ENCODE data around the gene FAM3D.
"Not testable (repeated sequence)": the region's sequence is repeated elsewhere in the genome, so short reads cannot be mapped to it uniquely, and the experiment has no call there.

FAM3D gene, protein sequence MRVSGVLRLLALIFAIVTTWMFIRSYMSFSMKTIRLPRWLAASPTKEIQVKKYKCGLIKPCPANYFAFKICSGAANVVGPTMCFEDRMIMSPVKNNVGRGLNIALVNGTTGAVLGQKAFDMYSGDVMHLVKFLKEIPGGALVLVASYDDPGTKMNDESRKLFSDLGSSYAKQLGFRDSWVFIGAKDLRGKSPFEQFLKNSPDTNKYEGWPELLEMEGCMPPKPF

DNA sequence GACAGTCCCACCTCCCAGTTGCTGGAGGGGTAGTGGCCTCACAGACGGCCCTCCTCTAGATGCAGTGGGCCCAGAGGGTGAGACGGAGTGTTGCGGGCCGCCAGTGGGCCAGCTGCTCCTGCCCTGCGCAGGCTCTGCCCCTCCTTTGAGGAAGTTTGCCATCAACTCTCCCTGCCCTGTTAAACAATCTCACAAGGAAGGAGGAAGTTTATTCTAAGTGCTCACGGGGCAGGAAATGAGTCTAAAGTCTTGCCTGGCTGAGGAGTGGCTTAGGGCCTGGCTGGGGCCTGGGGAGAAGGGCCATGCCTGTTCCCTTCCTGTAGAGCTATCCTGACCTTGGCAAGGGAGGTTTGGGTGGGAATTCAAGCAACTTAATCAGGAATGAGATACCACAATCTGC is at the start of gene FAM3D:
FAM3D (minus strand) TSS at position 92 of the 400 bp plus-strand sequence. CDS start 11,211 bp downstream, outside the sequence.
- DNase-seq (ENCODE audit: insufficient read length, low spot score): no peak
- FAIRE-seq: no peak

DNA sequence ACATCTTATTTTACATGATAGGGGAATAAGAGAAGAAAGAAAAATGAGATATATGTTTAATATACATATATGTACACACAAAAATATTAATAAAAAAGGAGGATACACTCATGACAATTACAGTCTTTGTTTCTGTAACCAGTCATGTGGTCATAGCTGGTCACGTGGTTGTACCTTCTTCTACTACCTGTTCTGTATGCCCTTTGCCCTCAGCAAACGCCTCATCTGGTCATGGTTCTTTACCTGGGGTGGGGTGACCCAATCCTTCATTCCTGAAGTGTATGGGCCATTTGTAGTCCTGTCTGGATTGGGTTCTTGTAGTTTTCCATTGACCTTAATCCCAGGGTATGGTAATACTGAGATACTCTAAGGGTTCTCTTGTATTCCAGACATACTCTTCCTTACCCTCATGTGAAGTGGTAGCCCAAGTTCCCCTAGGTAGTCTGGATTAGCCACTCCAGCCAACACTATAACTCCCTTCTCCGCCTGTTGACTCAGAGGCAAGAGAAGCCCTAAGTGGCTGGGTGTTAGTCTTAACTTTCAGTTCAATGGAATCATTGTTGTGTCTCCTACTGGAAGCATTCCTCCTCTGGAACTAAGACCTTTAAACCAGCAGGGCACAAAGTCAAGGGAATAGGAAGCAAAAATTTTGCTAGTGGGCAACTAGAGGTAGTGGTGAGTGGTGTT is 47.3 kb upstream of the FAM3D start:
- DNase-seq (ENCODE audit: insufficient read length, low spot score) (no peak), FAIRE-seq (no peak)

DNA sequence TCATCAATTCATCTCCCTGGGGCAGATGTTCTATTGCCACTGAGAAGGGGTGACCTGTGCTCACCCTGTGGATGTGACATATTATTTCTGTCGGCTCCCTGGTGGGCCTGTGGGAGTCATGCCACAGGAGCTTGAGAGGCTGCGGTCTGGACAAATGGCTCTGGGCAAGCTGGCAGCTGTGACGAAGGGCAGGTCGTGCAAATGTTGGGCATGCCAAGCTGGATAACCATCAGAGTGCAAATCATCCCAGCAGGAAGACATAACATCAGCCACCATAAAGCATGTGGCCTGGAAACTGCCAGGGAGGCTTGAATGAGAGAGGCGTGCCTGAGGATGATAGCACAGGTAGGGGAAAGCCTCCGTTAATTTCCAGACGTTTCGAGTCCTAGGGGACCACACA is 45.3 kb upstream of the FAM3D start:
- DNase-seq (ENCODE audit: insufficient read length, low spot score) (no peak), FAIRE-seq (no peak)

DNA sequence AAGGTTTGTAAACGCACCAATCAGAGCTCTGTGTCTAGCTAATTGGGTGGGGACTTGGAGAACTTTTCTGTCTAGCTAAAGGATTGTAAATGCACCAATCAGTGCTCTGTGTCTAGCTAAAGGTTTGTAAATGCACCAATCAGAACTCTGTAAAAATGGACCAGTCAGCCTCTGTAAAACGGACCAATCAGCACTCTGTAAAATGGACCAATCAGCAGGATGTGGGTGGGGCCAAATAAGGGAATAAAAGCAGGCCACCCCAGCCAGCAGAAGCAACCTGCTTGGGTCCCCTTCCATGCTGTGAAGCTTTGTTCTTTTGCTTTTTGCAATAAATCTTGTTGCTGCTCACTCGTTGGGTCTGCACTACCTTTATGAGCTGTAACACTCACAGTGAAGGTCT is 42.4 kb upstream of the FAM3D start:
- DNase-seq (ENCODE audit: insufficient read length, low spot score); FAIRE-seq: not testable (repeated sequence)

DNA sequence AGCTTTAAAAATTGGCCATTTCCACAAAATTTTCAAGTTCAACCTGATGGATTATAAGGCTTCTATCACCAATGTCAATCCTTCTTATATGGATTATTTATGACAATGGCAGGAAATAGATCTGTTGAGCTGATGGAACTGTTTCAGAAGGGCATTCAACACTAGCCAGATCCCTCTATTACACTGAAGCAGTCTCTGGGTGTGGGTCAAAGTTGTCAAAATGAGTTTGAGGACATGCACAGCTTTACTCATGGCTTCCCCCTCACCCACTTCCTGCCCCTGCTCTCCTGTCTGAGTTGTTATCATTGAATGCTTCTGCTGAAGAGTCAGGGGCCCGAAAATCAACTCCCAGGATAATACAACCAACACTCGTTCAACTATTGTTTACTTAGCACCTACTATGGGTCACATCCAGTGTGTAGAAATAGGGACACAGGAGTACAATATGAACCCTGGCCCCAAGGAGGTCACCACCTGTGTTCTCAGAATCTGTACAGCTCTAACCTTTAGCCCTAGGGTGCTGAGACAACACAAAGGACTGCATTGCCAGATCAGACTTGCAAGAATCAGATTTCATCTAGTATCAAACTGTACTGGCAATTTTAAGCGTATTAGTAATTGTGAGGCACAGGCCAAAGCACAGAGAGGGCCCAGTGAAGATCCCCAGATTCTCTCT is 41.7 kb upstream of the FAM3D start:
- DNase-seq (ENCODE audit: insufficient read length, low spot score) (no peak), FAIRE-seq (no peak)

DNA sequence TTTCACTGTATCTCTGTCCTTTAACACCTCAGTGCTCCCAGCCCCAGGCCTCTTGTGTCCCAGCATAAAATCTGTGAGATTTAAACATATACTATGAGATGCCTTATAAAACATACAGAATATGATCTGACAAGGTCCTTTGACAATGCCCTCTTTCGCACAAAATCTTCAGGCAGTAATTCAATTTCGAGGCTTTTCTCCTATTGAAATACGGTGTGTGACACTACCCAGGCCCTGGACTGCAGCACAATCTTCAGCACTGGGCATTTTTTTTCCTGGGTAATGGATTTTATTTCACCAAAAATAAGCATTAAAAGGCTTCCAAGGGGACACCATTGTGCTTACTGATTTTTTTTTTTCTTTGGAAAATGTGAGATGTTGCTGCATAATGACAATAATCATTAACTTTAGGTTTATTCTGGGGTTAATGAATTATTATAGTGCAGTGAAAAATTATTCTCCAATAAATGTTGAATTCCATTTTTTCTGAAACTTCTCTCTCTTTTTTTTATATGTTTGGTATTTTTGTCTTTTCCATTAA is 40.9 kb upstream of the FAM3D start:
- no peak for FAIRE-seq
- DNase-seq (ENCODE audit: insufficient read length, low spot score): no peak

DNA sequence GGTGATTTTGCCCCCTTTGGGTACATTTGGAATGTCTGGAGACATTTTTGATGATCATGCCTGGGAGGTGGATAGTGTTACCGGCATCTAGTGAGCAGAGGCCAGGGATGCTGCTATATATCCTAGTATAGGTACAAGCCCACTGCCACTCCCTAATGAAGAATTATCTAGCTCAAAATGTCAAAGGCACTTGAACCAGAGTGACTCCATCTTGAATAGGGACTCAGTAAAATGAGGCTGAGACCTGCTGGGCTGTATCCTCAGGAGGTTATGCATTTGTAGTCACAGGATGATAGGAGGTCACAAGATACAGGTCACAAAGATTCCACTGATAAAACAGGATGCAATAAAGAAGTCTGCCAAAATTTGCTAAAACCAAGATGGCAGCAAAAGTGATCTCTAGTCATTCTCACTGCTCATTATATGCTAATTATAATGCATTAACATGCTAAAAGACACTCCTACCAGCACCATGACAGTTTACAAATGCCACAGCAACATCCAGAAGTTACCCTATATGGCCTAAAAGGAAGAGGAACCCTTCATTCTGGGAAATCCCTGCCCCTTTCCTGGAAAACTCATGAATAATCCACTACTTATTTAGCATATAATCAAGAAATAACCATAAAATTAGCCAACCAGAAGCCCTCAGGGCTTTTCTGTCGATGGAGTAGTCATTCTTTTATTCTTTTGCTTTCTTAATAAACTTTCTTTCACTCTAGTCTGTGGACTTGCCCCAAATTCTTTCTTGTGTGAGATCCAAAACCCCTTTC is 40.0 kb upstream of the FAM3D start:
- FAIRE-seq (no peak), DNase-seq (ENCODE audit: insufficient read length, low spot score) (no peak)

DNA sequence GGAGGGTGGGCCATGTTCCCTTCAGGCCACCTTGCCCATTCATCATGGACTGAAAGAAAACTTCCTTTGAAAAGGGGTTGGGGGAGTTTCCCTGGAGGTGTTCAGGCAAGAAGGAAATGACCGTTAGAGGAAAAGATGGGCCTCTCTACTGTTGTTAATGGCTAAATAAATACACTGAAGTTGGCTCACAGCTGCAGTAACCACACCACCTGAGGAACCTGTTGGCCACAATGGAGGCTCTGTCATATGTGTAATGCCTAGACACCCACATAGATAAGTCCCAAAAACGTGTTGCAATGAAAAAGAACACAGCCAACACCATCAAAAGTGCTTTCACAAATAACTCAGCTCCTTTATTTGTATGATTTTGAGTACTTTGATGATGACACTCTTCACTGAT is 38.2 kb upstream of the FAM3D start:
- no peak for DNase-seq (ENCODE audit: insufficient read length, low spot score)
- no peak for FAIRE-seq

DNA sequence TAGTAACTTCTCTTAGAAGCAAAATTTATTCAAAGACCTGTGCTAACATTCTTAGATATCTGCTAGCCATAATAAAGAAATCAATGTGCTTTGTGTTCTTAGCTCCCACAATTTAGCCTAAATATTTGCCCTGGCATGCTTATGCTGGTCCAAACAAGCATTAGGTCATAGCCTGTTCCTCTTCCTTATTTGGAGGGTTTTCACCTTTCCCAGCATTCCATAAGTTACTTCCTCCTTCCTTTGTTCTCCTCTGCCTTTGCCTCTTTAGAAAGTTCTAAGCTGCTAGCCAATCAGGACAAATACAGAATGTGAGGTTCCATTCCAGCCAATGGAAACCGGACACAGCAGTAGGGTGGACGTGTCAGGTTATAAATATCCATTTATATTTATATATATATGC is 37.7 kb upstream of the FAM3D start:
- FAIRE-seq; DNase-seq (ENCODE audit: insufficient read length, low spot score): not testable (repeated sequence)

DNA sequence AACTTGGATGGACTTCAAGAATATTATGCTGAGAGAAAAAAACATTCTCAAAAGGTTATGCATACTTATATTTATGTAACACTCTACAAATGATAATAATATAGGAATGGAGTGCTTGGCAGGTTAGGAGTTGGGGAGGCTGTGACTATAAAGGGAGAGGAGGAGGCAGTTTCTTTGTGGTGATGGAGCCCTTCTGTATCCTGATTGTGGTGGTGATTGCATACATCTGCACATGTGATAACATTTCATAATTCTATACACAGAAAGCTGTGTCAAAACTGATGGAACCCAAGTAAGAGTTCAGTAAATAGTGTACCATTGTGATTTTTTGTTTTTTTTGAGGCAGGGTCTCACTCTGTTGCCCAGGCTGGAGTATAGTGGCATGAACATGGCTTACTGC is 31.7 kb upstream of the FAM3D start:
- no peak for FAIRE-seq
- no peak for DNase-seq (ENCODE audit: insufficient read length, low spot score)

DNA sequence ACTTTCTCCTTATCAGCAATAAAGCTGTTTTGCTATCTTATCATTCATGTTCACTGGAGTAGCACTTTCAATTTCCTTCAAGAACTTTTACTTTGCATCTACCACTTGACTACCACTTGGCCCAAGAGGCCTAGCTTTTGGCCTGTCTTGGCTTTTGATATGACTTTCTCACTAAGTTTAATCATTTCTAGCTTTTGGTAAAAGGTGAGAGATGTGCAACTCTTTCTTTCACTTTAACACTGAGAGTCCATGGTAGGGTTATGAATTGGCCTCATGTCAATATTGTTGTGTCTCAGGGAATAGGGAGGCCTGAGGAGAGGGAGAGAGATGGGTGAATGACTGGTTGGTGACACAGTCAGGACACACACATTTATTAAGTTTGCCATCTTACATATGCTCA is 31.0 kb upstream of the FAM3D start:
- no peak for FAIRE-seq
- DNase-seq (ENCODE audit: insufficient read length, low spot score): no peak

DNA sequence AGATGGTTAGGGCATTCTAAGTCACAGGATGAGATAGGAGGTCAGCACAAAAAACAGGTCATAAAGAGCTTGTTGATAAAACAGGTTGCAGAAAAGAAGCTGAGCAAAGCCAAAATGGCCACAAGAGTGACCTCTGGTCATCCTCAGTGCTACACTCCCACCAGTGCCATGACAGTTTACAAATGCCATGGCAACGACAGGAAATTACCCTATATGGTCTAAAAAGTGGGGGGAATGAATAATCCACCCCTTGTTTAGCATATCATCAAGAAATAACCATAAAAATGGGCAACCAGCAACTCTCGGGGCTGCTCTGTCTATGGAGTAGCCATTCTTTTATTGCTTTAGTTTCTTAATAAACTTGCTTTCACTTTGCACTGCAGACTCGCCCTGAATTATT is 30.2 kb upstream of the FAM3D start:
- not testable (repeated sequence) for DNase-seq (ENCODE audit: insufficient read length, low spot score); FAIRE-seq

DNA sequence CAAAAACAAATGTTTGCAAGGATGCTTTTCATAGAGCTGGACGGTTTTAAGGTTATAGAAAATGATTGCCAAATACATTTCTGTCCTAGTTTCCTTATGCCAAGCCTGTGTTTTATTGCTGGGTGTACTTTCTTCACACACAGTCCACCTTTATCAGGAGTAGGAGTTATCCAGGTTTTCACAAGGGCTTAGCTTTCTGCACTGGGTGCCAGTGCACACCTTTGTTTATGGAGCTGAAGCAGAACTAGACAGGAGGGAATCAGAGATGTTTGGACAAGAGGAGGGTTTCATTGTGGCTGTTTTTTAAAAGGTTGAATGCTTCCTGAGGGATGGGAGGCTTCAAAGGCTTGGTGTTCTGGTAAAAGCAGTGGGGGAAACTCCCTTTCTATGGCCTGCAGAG is 29.5 kb upstream of the FAM3D start:
- FAIRE-seq: no peak
- no peak for DNase-seq (ENCODE audit: insufficient read length, low spot score)

DNA sequence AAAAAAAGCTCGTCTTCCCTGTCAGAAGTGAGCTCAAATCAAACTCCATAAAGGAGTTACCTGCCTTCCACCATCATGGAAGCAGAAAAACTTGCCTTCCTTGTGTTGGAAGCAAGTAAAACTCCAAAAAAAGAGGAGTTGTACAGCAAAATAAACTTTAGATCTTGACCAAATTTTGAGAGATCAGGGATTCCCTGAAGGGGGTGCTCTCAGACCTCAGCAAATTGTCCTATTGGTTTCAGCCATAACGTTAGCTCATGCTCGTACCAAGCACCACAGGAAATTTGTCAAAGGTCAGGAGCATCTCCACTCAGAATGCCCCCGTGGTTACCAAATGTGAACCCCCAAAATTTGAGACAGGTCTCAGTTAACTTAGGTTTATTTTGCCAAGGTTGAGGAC is 28.7 kb upstream of the FAM3D start:
- FAIRE-seq: not testable (repeated sequence)

DNA sequence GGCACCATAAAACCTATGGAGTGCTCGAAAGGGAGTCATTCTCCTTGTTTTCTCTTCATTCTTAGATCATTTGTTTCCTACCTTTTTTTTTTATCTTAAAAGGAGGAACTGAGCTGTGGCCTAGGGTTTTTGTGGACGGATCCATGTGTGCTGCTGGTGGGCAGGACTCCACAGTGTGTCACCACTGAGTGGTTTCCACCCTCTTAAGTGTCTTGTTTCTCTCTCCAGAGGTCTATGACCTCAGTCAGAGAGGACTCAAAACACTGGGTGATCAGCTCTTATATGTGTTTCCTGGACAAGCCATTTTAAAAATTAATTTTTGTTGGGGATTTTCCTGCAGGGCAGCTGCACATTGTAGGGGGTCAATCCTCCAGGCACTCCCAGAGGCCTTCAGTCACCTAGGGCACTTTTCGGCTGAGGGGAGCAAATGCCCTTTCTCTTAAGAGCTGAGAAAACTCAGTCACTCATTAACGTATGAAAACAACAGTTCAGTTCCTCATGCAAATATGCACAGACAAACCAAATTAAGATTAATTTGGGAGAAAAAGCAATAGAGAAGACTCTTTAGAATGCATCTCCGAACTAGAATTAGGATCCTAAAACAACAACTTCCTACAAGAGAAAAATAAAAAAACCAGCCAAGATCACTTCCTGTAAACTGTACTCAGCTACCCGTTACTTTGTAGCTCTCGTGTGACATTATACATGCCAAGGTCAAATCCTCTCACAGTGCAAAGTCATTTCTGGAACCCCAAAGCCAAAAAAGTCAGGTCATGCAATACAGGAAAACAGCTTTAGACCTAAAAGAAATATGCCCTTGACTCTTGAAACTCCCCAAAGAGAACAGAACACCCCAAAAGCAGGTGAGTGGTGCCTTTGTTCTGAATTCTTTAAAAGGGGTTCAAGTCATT is 27.6 kb upstream of the FAM3D start:
- no peak for DNase-seq (ENCODE audit: insufficient read length, low spot score)
- no peak for FAIRE-seq

More for the DNA sequence above, 28.7 kb upstream of the FAM3D start:
- DNase-seq (ENCODE audit: insufficient read length, low spot score): not testable (repeated sequence)

DNA sequence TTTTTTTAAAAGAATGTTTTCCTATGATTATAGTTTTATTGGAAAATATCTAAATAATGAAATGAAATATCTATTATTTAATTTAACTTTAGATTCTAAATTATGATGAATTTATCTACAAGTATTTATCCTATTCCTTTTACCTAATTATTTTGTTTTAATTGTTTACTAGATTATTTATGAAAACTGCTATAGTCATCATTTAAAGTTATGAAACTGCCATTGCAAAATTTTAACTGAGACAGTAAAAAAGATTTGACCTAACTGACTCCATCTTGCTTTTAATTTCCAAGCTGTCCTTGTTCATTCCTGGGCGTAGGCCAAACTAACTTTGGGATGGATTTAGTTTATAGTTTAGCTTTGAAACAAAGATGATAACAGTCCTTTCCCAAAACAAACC is 25.9 kb upstream of the FAM3D start:
- no peak for FAIRE-seq
- no peak for DNase-seq (ENCODE audit: insufficient read length, low spot score)

DNA sequence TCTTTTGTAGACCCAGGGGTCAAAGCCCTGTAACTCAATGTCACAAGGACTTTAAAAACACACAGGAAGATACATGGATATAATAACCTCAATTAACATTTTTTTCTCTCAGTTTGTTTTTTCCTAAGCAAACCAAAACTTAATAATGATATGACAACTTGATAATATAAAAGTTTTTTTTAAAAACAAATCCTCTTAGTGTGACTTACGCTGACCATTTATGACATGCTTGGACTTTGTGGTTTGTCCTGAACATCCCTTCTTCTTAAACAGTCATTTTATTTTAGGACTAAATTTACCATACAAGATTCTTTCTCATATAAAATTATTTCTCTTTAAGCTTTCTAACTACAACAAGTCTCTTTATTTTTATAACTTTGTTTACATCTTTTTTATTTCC is 25.4 kb upstream of the FAM3D start:
- no peak for DNase-seq (ENCODE audit: insufficient read length, low spot score)
- FAIRE-seq: no peak

DNA sequence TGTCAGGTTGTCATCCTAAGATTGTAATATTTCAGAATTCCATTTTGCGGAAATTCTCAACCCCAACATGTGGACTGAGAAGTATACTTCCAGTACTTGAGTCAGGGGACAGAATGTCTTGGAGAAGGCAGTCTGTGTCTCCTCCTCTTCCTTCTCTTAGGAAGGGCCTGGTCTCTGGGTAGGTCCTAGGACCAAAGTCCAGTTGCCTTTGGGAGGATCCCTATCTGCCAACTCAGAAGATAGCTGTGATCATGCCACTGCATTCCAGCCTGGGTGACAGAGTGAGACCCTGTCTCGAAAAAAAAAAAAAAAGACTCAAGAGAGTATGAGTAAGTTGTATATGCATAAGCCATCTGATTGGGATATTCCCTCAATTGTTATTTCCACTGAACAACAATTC is 23.9 kb upstream of the FAM3D start:
- DNase-seq (ENCODE audit: insufficient read length, low spot score): no peak
- FAIRE-seq: no peak

DNA sequence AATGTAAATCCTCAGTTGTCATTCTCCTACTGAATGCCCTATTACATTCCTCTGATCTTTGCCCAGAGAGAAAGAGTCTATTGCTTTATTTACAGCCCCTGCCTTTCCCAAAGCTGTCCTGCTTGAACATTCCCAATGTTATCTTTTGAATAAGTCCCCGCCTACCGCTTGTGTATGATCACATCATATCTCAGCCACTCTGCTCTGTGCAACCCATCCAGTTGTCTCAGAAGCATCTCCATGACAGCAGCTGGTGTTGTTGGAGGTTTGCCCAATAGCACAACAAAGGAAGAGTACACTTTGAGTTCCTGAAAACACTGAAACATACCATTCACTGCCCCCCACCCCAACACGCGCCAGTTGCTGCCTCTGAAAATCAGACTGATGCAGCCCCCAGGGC is 22.0 kb upstream of the FAM3D start:
- DNase-seq (ENCODE audit: insufficient read length, low spot score) (no peak), FAIRE-seq (no peak)

DNA sequence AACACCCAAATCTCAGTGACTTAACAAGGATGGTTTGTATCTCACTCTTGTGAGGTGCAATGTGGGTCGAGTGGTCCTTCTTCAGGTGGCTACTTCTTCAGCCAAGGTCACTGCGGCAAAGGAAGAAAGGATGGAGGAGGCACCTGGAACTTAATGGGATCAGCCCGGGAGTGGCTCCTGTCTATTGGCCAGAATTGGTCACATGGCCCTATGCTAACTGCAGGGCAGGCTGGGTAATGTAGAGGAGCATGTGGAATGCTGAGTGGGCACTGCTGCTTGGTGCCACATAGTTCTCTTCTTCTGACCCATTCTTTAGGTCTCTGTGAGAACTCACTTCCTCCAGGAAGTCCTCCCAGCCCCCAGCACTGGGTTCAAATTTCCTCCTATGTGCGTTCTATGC is 20.3 kb upstream of the FAM3D start:
- DNase-seq (ENCODE audit: insufficient read length, low spot score): no peak
- FAIRE-seq: no peak
